Measurements from ENCODE around the gene EML6.

EML6 gene

GRCh38 chr2:54967269-54967668 is 243.8 kb downstream of the EML6 start:
- peaks cover 53% of the 10 kb centered on the region for H3K36me3 ChIP-seq (replicated peaks)
- TF ChIP-seq CTCF (IDR thresholded peaks at IDR 0.05; ENCODE audit: low read depth, low read length, missing control alignments): no peak
- H3K27me3 ChIP-seq (replicated peaks): no peaks in the 10 kb centered on the region
- no peak for DNase-seq
- H3K27ac ChIP-seq: no peak overlapping the region
- H3K4me3 ChIP-seq (ENCODE audit: low read depth, low read length): no peak overlapping the region
- in situ Hi-C loops (cut with HindIII; ENCODE audit: low pct_ligation_motif_present, low sequenced_read_pairs): no loop called here

- no peak for TF ChIP-seq CTCF (IDR thresholded peaks at IDR 0.05; ENCODE audit: low read depth, low read length, missing control alignments)
- no peak for DNase-seq
- in situ Hi-C loops (cut with HindIII; ENCODE audit: low pct_ligation_motif_present, low sequenced_read_pairs): no loop called here
- H3K4me3 ChIP-seq (ENCODE audit: low read depth, low read length): no peak overlapping the region
- no peaks in the 10 kb centered on the region for H3K27me3 ChIP-seq (replicated peaks)
- H3K27ac ChIP-seq: no peak overlapping the region
- H3K36me3 ChIP-seq (replicated peaks): peaks cover 56% of the 10 kb centered on the region
These were observed 244.4 kb downstream of the EML6 start for GRCh38 chr2:54967759-54968365.

DNA sequence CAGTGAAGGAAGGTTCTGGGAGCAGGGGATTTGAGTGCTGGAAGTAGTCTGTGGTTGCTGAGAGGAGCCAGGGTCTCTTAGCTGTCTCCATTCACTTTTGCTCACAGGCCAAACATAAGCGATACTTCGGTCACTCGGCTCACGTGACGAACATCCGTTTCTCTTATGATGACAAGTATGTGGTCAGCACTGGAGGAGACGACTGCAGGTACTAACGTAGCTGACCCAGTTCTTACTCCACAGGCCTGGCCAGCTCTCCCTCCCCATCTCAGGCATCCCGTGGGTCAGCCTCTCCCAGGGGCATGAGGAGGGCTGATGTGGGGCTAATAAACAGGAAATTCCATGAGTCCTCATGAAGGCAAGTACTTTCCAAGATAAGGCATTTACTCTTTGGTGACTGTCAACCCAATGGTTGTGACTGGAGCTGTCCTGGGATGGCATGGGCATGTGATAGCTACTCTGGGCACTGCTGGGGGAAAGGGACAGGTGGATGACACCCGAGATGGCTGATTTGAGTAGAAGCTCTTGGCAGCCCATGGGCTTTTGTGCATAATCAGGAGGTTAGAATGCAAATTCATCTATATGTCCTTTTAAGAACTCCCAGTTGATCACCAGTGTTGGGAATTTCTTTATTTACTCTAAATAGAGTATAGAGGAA is 245.2 kb downstream of the EML6 start:
- no peak for DNase-seq
- in situ Hi-C loops (cut with HindIII; ENCODE audit: low pct_ligation_motif_present, low sequenced_read_pairs): no loop called here
- no peak for TF ChIP-seq CTCF (IDR thresholded peaks at IDR 0.05; ENCODE audit: low read depth, low read length, missing control alignments)

DNA sequence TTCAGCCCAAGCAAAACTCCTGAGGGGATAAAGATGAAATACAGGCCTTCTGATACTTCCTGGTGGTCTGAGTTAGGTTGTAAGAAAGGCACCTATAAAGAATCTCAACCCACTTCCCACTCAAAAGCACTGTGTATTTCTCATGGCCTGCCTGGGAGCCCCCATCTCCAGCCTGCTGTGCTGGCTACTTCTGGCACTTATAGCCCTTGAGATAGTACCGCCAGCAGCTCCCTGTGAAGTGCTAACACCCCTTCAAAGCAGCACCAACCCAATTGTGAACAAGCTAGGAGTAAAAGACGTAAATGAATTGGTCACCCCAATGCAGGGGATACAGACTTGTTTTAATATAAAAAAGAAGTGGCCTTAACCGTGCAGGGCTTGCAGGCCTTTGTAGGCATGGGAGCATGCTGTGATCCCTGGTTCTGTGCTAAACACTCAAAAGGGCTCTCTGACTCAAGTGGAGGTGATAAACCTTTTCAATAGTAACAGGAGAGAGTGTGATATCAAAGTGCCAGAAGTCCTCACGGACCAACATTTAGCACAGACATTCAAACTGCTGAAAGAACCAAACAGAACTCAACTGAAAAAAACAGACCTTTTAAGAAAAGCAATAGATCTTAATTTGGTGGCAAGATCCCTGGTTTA is 246.0 kb downstream of the EML6 start:
- in situ Hi-C loops (cut with HindIII; ENCODE audit: low pct_ligation_motif_present, low sequenced_read_pairs): no loop called here
- TF ChIP-seq CTCF (IDR thresholded peaks at IDR 0.05; ENCODE audit: low read depth, low read length, missing control alignments): no peak
- DNase-seq: no peak
- Histone ChIP-seq H3K4me3 (ENCODE audit: low read depth, low read length) (no peak overlapping the region), H3K36me3 (replicated peaks) (peaks cover 70% of the 10 kb centered on the region), H3K27me3 (replicated peaks) (no peaks in the 10 kb centered on the region), H3K27ac (no peak overlapping the region)

More for the DNA sequence above, 245.2 kb downstream of the EML6 start:
- H3K27me3 ChIP-seq (replicated peaks): no peaks in the 10 kb centered on the region
- H3K36me3 ChIP-seq (replicated peaks): peaks cover 64% of the 10 kb centered on the region
- no peak overlapping the region for H3K4me3 ChIP-seq (ENCODE audit: low read depth, low read length)
- no peak overlapping the region for H3K27ac ChIP-seq

DNA sequence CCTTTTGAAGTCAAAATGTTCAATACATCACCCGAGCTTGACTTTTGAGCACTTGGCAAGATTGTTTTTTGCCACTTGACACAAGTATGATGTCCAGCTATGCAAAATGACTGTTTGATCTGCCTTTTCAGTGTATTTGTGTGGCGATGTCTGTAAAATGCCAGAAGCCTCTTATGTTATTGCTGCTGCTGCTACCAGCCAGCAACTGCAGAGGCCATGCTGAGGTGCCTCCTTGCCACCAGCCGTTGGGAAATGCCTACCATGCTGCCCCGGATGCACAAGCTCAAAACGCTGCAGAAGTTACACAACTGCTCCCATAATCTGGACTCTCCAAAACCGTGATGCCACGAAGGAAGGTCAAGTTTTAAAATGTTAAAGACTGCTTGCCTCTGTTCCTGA is 246.5 kb downstream of the EML6 start:
- Histone ChIP-seq H3K4me3 (ENCODE audit: low read depth, low read length) (no peak overlapping the region), H3K27ac (no peak overlapping the region), H3K27me3 (replicated peaks) (no peaks in the 10 kb centered on the region), H3K36me3 (replicated peaks) (peaks cover 73% of the 10 kb centered on the region)
- DNase-seq: no peak
- TF ChIP-seq CTCF (IDR thresholded peaks at IDR 0.05; ENCODE audit: low read depth, low read length, missing control alignments): no peak
- in situ Hi-C loops (cut with HindIII; ENCODE audit: low pct_ligation_motif_present, low sequenced_read_pairs): no loop called here
